Measurements from ENCODE around the gene NYNRIN. TPM values are rescaled to one million over a fixed set of nuclear protein-coding genes. Genes with fewer than 3 reads are reported as not detected.
A peak's percentile ranks its signal among the peaks of the same experiment; 100 is the strongest.
"Not testable (repeated sequence)": the region's sequence is repeated elsewhere in the genome, so short reads cannot be mapped to it uniquely, and the experiment has no call there.

The NYNRIN gene
- total RNA-seq, 1 experiment from 2014 or later = 3.6 TPM

DNA sequence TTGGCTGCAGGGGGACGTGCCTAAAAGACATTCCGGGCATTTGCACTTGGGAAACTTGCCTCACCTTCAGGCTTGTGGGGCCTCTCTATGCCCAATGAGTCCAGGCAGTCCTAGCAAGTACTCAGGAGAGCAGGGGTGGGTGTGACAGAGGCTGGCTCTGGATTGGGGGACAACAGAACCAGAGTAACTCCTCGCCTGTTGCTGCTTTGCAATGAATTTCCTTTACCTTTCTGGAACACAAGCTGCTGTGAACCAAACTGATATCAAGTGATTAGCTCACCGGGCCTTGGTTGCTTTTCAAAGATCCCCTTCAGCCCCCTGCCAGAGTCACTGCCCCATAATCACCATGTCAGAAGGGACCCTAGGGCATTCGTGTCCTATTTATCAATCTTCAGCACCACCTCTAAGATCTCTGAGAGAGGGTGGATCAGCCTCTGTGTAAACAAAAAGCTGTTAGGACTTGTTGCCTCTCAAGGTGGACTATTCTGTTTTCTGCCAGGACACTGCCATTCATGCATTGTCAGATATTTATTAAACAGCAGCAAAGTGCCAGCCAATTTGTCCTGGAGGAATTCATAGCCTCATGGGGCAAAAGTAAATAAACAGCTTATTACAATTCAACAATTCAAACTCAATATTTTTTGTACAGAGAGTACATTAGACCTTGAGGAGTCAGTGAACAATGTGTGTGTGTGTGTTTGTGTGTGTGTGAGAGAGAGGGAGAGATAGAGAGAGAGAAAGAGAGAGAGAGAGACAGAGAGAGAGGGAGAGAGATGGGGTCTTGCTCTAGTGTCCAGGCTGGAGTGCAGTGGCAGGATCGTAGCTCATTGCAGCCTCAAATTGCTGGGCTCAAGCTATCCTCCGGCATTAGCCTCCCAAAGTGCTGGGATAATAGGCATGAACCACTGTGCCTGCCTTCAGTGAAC lies 19.6 kb upstream of the NYNRIN start:
- no peaks in the 10 kb centered on the region for H3K27me3 ChIP-seq (ENCODE audit: control insufficient read depth, insufficient read depth, low read length)
- no peak for DNase-seq
- peaks cover 1% of the 10 kb centered on the region; the same call in 1 of the 2 replicates for H3K36me3 ChIP-seq (replicated peaks; ENCODE audit: control insufficient read depth, insufficient read depth, low read length)
- no peak overlapping the region for H3K4me3 ChIP-seq (ENCODE audit: insufficient read depth, low read depth, low read length)

DNA sequence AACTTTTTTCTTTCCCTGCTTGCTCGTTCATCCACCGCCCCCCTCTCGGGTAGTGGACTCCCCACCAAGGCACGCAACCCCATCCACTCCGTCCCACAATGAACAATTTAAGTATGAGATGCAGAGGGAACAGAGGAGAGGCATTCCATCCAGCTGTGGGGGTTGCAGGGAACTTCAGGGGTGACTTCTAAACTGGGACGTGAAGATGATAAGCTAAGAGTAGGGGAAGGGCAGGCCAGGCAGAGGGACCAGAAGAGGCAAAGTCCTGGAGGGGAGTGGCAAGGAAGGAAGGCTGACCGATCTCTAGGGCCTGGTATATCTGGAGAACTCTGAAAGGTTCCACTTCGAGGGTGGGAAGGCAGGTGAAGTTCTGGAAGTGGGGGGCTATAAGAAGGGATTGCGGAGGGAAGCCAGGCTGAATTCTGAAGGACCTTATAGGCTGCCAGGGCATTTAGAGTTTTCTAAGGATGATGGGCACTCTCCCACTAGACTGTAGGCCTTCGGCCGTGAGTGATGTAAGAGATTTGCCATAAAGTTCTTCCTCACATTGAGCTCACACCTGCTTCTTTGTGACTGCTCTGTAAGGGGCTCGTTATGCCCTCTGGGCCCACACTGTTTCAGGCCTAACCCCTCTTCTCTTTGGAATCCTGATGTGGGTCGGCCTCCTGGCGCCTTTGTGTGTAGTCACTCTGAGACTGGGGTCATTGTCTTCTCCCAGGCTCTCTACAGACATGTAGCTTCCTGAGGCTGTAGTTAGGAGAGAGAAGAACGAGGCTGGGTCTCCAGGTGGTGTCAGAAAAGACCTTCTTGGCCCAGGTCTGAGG lies 18.7 kb upstream of the NYNRIN start:
- H3K27me3 ChIP-seq (ENCODE audit: control insufficient read depth, insufficient read depth, low read length) = no peaks in the 10 kb centered on the region
- no peak overlapping the region for H3K4me3 ChIP-seq (ENCODE audit: insufficient read depth, low read depth, low read length)
- H3K36me3 ChIP-seq (replicated peaks; ENCODE audit: control insufficient read depth, insufficient read depth, low read length) = peaks cover 1% of the 10 kb centered on the region; the same call in 1 of the 2 replicates
- DNase-seq = peak; percentile 20

DNA sequence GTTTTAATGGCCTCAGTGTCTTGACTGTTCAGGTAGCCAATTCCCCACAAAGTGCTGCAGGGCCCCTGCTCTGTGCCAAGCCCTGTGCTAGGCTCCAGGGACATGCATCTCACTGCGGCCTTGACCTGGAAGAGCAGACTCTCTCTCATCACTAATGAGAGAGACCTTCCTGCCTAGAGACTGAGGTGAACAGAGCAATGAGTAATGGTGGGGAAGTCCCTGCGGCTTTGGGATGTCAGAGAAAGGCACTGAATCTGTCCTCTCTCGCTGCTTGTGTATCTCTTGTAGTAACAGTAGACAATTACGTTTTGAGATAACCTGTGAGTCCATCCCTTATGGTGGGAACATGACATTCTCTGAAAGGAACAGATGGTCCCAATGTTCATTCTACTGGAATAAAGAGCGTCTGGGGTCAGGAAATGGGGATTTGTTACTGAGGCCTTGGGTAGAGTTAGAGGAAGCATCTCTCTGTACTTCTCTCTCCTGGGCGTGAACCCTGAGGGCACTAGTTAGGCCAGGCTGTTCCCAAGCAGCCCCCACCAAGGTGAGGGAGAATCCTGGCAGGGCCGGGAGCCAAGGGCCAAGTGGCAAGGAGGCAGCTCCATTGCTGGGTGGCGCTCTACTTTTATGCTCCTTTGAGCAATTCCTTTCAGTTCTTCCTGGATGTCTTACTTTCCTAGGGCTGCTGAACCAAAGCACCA lies 17.3 kb upstream of the NYNRIN start:
- no peak for DNase-seq
- Histone ChIP-seq H3K36me3 (replicated peaks; ENCODE audit: control insufficient read depth, insufficient read depth, low read length) (peaks cover 1% of the 10 kb centered on the region; the same call in 1 of the 2 replicates), H3K27me3 (ENCODE audit: control insufficient read depth, insufficient read depth, low read length) (no peaks in the 10 kb centered on the region)

DNA sequence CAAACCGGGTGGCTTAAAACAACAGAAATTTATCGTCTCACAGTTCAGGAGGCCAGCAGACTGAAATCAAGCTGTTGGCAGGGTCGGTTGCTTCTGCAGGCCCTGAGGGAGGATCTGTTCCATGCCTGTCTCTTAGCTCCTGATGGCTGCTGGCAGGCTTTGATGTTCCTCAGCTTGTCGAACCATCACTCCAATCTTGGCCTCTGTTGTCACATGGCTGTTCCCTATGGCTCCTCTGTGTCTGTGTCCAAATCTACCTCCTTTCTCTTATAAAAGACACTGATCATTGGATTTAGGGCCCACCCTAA lies 16.8 kb upstream of the NYNRIN start:
- DNase-seq = no peak
- H3K36me3 ChIP-seq (replicated peaks; ENCODE audit: control insufficient read depth, insufficient read depth, low read length) = peaks cover 1% of the 10 kb centered on the region; the same call in 1 of the 2 replicates
- no peaks in the 10 kb centered on the region for H3K27me3 ChIP-seq (ENCODE audit: control insufficient read depth, insufficient read depth, low read length)
- H3K4me3 ChIP-seq (ENCODE audit: insufficient read depth, low read depth, low read length) = no peak overlapping the region

More for the DNA sequence above, 17.3 kb upstream of the NYNRIN start:
- no peak overlapping the region for H3K4me3 ChIP-seq (ENCODE audit: insufficient read depth, low read depth, low read length)

DNA sequence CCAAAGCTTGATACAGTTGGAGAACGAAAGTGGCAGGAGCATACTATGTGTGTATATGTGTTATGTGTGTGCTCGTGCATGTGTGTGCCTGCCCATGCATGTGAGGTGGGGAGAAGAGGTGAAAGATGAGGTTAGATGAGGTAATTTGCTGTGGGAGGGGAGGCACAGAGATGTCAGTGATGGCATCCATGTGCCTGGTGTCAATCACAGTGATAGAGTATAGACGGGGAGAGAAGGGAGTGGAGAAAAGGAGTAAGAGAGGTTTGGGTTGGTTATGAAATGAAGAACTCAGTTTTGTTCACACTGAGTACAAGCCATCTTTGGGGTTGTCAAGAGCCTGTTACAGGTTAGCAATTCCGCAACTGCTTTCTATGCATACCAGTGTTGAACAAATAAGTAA lies 14.6 kb upstream of the NYNRIN start:
- DNase-seq = no peak
- Histone ChIP-seq H3K36me3 (replicated peaks; ENCODE audit: control insufficient read depth, insufficient read depth, low read length) (no peaks in the 10 kb centered on the region), H3K27me3 (ENCODE audit: control insufficient read depth, insufficient read depth, low read length) (no peaks in the 10 kb centered on the region), H3K4me3 (ENCODE audit: insufficient read depth, low read depth, low read length) (no peak overlapping the region)

DNA sequence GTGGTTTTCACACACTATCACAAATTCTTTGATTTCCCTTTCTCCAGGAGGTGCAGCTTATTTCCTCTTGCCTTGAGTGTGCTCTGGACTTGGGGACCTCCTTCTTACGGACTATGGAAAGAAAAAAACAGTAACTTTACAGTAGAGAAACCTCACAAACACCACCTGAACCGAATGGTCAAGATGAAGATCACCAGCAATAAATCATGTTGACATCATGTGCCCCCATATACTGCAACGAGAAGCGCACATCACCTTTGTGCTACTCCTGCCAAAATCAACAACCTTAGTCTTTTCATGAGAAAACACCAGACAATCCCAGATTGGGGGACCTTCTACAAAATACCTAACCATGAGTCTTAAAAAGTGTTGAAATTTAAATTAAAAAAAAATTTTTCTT lies 13.3 kb upstream of the NYNRIN start:
- H3K36me3 ChIP-seq (replicated peaks; ENCODE audit: control insufficient read depth, insufficient read depth, low read length) = no peaks in the 10 kb centered on the region
- no peak overlapping the region for H3K4me3 ChIP-seq (ENCODE audit: insufficient read depth, low read depth, low read length)
- DNase-seq = no peak
- H3K27me3 ChIP-seq (ENCODE audit: control insufficient read depth, insufficient read depth, low read length) = no peaks in the 10 kb centered on the region; the same call in 1 of the 2 replicates

DNA sequence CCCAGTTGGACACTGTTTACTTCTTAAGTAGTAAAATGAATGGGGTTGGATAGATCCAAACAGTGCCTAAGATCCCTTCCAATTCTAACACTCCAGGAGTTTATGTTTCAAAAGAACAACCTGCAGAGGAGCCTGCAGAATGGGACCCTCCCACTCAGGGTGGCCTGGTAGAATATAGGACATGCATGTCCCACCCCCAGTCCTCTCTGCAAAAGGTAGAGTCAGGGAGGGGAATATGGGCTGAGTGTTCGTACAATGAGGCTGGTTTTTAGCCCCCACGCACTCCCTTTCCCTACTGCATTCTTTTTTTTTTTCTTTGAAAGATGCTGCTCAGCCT lies 11.8 kb upstream of the NYNRIN start:
- Histone ChIP-seq H3K36me3 (replicated peaks; ENCODE audit: control insufficient read depth, insufficient read depth, low read length) (no peaks in the 10 kb centered on the region), H3K27me3 (ENCODE audit: control insufficient read depth, insufficient read depth, low read length) (peaks cover 1% of the 10 kb centered on the region; the same call in 1 of the 2 replicates), H3K4me3 (ENCODE audit: insufficient read depth, low read depth, low read length) (no peak overlapping the region)
- DNase-seq = no peak

DNA sequence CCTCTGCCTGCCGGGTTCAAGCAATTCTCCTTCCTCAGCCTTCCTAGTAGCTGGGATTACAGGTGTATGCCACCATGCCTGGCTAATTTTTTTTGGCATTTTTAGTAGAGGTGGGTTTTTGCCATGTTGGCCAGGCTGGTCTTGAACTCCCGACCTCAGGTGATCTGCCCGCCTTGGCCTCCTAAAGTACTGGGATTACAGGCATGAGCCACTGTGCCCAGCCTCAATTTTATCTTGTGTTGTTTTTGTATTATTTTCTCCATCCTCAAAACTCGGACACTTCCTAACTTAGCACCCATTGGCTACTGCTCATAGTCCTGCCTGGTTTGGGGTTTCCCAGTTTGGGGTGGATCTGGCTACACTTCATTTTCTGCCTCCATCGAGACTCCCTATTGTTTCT lies 11.2 kb upstream of the NYNRIN start:
- not testable (repeated sequence) for H3K4me3 ChIP-seq (ENCODE audit: insufficient read depth, low read depth, low read length); DNase-seq; H3K27me3 ChIP-seq (ENCODE audit: control insufficient read depth, insufficient read depth, low read length); H3K36me3 ChIP-seq (replicated peaks; ENCODE audit: control insufficient read depth, insufficient read depth, low read length)

DNA sequence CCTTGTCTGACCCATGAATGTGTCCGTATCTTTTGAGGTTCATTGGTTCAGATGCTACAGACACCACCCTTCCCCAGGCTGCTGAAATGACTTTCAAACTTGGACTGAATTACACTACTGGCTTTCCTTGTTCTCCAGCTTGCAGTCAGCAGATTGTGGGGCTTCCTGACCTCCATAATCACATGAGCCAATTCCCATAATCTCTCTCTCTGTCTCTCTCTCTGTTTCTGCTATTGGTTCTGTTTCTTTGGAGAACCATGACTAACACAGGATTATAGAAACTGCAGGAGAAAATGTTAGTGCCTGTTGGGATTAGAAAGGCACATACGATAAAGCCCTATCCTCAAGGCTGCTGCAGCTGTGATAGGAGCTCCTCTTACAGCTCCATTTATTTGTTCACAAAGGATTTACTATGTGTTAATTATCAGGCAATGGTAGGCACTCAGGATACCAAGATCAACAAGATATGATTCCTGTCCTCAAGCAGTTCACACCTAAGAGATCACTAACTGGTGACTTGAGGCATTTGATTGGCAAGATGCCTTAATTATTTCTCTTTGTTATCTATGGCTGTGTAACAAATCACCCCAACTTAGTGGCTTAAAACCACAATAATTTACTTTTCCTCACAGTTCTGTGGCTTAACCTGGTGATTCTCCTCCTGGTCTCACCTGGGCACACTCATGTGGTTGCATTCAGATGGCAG lies 10.2 kb upstream of the NYNRIN start:
- H3K36me3 ChIP-seq (replicated peaks; ENCODE audit: control insufficient read depth, insufficient read depth, low read length) = no peaks in the 10 kb centered on the region
- DNase-seq = no peak
- peaks cover 1% of the 10 kb centered on the region; the same call in 1 of the 2 replicates for H3K27me3 ChIP-seq (ENCODE audit: control insufficient read depth, insufficient read depth, low read length)
- H3K4me3 ChIP-seq (ENCODE audit: insufficient read depth, low read depth, low read length) = no peak overlapping the region

DNA sequence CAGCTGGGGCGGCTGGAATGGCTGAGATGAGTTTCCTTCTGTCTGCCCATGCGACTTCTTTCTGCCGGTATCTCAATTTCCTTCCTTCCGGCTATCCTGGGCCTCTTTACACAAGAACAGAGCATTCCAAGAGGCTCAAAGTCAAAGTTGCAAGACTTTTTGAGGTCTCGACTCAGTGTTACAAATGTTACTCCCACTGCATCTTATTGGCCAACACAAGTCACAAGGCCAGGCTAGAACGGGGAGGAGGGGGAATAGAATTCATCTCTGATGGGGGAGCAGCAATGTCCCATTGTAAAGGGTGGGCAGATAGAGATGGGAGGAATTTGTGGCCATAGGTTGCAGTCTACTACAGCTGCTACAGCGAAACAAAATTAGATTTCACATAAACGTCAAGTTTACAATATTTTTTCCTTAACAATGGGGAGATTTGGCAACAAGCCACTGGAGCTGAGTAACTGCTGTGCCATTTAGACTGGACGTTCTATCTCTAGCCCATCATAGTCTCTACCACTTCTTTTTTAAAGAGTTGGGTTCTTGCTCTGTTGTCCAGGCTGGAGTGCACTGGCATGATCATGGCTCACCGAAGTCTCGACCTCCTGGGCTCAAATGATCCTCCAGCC lies 9.5 kb upstream of the NYNRIN start:
- no peak for DNase-seq
- no peaks in the 10 kb centered on the region for H3K36me3 ChIP-seq (replicated peaks; ENCODE audit: control insufficient read depth, insufficient read depth, low read length)
- peaks cover 1% of the 10 kb centered on the region; the same call in 1 of the 2 replicates for H3K27me3 ChIP-seq (ENCODE audit: control insufficient read depth, insufficient read depth, low read length)
- H3K4me3 ChIP-seq (ENCODE audit: insufficient read depth, low read depth, low read length) = no peak overlapping the region

DNA sequence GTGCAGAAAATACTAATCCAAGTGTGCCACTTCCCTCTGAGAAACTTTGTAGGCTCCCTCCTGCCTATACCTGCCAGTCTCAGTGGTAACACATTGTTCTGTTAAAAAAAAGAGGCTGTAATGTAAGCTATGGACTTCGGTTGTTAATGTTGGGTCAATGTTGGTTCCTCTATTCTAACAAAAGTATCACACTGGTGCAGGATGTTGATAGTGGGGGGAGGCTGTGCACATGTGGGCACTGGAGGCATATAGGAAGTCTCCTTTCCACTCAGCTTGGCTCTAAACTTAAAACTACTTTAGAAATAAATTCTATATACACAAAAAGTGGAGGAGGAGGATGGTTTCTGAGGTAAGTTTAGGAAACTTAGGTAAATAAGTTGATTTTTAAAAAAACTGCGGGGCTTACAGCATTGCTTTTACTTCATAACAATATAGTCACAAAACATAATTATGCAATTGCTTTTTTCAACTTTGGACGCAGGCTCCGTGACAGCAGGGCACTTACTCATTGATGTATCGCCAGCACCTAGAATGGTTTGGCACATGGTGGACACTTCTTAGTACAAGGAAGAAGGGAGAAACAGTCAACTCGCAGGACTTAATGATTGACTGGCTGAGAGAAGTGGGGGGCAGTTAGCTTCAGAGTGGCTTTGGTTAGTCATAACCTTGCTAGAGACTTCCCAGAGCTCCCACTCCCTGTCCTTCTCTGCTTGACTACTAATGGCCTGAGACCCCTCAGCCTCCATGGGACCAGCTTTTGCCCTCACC lies 7.9 kb upstream of the NYNRIN start:
- no peak overlapping the region for H3K4me3 ChIP-seq (ENCODE audit: insufficient read depth, low read depth, low read length)
- H3K27me3 ChIP-seq (ENCODE audit: control insufficient read depth, insufficient read depth, low read length) = peaks cover 1% of the 10 kb centered on the region; the same call in 1 of the 2 replicates
- H3K36me3 ChIP-seq (replicated peaks; ENCODE audit: control insufficient read depth, insufficient read depth, low read length) = no peaks in the 10 kb centered on the region
- DNase-seq = no peak

DNA sequence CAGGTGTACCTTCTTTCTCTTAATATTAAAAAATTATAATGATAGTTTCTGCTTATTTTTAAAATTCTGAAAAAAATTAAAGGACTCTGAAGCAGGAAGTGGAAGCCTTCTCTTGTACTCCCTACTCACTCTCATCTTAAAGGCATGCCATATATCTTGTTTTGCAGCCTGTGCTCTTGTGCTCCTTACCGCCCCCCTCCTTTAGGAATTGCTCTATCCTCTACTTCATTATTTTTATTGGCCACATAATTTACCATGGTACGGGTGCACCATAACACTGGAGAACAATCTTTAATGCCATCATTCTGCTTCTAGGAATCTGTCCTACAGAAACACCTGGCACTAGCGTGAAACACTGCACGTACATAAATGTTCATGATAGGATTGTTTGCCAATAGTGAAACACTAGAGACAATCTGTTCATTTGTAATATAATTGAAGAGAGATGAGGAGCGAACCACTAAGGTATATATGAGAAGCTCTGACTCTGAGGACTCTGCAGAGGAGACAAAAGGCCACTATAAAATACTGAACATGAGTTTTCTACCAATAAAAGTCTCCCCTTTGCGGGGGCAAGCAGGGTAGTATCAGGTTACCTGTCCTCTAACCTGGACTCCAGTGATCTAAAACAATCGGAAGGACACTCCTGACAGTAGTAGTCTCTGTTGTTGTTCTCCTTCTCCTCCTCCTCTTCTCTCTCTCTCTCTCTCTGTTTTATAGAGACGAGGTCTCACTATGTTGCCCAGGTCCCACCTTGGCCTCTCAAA lies 6.3 kb upstream of the NYNRIN start:
- H3K4me3 ChIP-seq (ENCODE audit: insufficient read depth, low read depth, low read length) = no peak overlapping the region
- peaks cover 1% of the 10 kb centered on the region; the same call in 1 of the 2 replicates for H3K27me3 ChIP-seq (ENCODE audit: control insufficient read depth, insufficient read depth, low read length)
- H3K36me3 ChIP-seq (replicated peaks; ENCODE audit: control insufficient read depth, insufficient read depth, low read length) = no peaks in the 10 kb centered on the region
- peak; percentile 64 for DNase-seq
